ENCODE results near the gene LDLRAD3. TPM values are rescaled to one million over a fixed set of nuclear protein-coding genes. Genes with fewer than 3 reads are reported as not detected.

Gene LDLRAD3
- total RNA-seq, 1 experiment from 2014 or later, result 15.3 TPM

DNA sequence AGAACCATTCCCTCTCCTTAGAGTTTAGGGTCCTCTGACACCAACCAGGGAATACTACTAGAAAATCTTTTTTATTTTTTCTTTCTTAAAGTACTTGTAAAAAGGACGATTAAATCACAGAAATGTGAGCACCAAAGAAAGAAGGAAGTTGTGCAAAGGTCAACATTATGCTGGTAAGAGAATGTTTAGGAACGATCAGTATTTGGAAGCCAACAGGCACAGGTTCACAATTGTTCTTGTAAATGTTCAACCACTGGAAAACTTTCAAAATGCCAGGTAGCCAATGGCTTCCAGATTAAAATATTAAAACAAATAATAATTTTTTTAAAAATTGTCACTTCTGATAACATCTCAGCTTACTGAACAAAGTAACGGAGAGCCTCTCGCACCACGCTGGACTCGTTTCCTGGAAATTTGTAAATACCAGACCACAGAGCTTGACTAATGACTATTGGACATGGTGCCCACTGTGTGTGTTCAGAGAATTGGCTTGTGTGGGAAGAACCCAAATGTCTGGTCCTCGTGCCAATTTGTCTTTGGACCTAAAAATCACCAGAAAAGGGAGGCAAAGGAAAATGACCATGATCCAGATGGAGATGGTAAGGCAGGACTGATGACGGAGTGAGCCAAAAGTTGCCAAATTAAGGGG is 324.6 kb downstream of the LDLRAD3 start:
- Histone ChIP-seq H3K27me3 (ENCODE audit: low read length) (no peaks in the 10 kb centered on the region), H3K9ac (ENCODE audit: low read length) (no peak overlapping the region), H3K4me2 (ENCODE audit: low read length) (no peak overlapping the region), H3F3A (ENCODE audit: low read length, unreplicated experiment) (no peaks in the 10 kb centered on the region), H3K27ac (ENCODE audit: low read length) (no peak overlapping the region), H3K36me3 (ENCODE audit: low read depth, low read length) (no peaks in the 10 kb centered on the region), H3K4me3 (ENCODE audit: low read length) (no peak overlapping the region), H4K20me1 (ENCODE audit: low read length) (no peaks in the 10 kb centered on the region), H2AFZ (ENCODE audit: low read length) (no peak overlapping the region), H3K79me2 (ENCODE audit: low read length) (no peaks in the 10 kb centered on the region), H3K4me1 (ENCODE audit: insufficient read depth, low read length) (no peaks in the 10 kb centered on the region), H3K9me3 (ENCODE audit: low read length) (no peaks in the 10 kb centered on the region), H3K9me2 (replicated peaks; ENCODE audit: low read length) (no peaks in the 10 kb centered on the region)
- BruUV-seq (replicated peaks), result no TSS peak
- ATAC-seq (no peak), DNase-seq (no peak)
- ChIA-PET POLR2A (ENCODE audit: unreplicated experiment) (no interaction called here), CTCF (interaction anchor here (0.6 kb wide), 1 partner anchor 106 kb away, joined by 4 read pairs; no protein-coding TSS in a partner anchor)
- intact Hi-C loops (cut with micrococcal nuclease), result loop anchor here (5.0 kb wide), 3 partner anchors 231 to 806 kb away; no protein-coding TSS in a partner anchor
- TF ChIP-seq, protein P1, sequence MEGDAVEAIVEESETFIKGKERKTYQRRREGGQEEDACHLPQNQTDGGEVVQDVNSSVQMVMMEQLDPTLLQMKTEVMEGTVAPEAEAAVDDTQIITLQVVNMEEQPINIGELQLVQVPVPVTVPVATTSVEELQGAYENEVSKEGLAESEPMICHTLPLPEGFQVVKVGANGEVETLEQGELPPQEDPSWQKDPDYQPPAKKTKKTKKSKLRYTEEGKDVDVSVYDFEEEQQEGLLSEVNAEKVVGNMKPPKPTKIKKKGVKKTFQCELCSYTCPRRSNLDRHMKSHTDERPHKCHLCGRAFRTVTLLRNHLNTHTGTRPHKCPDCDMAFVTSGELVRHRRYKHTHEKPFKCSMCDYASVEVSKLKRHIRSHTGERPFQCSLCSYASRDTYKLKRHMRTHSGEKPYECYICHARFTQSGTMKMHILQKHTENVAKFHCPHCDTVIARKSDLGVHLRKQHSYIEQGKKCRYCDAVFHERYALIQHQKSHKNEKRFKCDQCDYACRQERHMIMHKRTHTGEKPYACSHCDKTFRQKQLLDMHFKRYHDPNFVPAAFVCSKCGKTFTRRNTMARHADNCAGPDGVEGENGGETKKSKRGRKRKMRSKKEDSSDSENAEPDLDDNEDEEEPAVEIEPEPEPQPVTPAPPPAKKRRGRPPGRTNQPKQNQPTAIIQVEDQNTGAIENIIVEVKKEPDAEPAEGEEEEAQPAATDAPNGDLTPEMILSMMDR (conservative IDR thresholded peaks at IDR 0.05; ENCODE audit: low read depth, low read length), result no peak
- no peak for TF ChIP-seq EZH2 (IDR thresholded peaks at IDR 0.05; ENCODE audit: low read length, unreplicated experiment)
- TF ChIP-seq EZH2phosphoT487 (IDR thresholded peaks at IDR 0.05; ENCODE audit: borderline replicate concordance, low read length), result no peak

DNA sequence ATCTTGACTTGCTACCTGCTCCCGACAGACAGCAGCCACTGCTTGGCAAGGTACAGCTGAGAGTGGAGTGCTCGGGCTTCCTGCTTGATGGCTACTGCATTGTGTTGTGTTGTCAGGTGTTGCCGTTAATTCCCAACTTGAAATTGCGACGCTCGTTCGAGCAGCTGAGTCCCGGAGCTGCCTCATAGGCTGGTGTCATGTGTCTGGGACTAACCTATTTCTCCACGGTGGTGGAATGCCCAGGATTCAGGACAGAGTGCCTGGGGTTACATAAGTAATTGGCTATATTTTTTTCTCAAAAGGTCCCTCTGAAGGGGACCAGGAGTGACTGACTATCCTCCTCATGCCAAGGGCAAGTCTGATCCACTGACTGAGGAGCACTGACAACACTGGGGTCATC is 326.8 kb downstream of the LDLRAD3 start:
- ChIA-PET POLR2A (ENCODE audit: unreplicated experiment) (no interaction called here), CTCF (no interaction called here)
- H2AFZ ChIP-seq (ENCODE audit: low read length), result no peak overlapping the region
- no peak for TF ChIP-seq EZH2phosphoT487 (IDR thresholded peaks at IDR 0.05; ENCODE audit: borderline replicate concordance, low read length)
- TF ChIP-seq, protein P1 (conservative IDR thresholded peaks at IDR 0.05; ENCODE audit: low read depth, low read length), result no peak
- TF ChIP-seq EZH2 (IDR thresholded peaks at IDR 0.05; ENCODE audit: low read length, unreplicated experiment), result no peak
- H4K20me1 ChIP-seq (ENCODE audit: low read length), result no peaks in the 10 kb centered on the region
- no peaks in the 10 kb centered on the region for H3F3A ChIP-seq (ENCODE audit: low read length, unreplicated experiment)
- H3K9ac ChIP-seq (ENCODE audit: low read length), result no peak overlapping the region
- BruUV-seq (replicated peaks), result no TSS peak
- no peaks in the 10 kb centered on the region for H3K9me2 ChIP-seq (replicated peaks; ENCODE audit: low read length)
- no peak overlapping the region for H3K27ac ChIP-seq (ENCODE audit: low read length)
- intact Hi-C loops (cut with micrococcal nuclease), result no loop called here
- H3K9me3 ChIP-seq (ENCODE audit: low read length), result no peaks in the 10 kb centered on the region
- no peaks in the 10 kb centered on the region for H3K27me3 ChIP-seq (ENCODE audit: low read length)
- no peak overlapping the region for H3K4me3 ChIP-seq (ENCODE audit: low read length)
- DNase-seq, result no peak
- H3K36me3 ChIP-seq (ENCODE audit: low read depth, low read length), result no peaks in the 10 kb centered on the region
- H3K4me2 ChIP-seq (ENCODE audit: low read length), result no peak overlapping the region
- ATAC-seq, result no peak
- no peaks in the 10 kb centered on the region for H3K4me1 ChIP-seq (ENCODE audit: insufficient read depth, low read length)
- no peaks in the 10 kb centered on the region for H3K79me2 ChIP-seq (ENCODE audit: low read length)

DNA sequence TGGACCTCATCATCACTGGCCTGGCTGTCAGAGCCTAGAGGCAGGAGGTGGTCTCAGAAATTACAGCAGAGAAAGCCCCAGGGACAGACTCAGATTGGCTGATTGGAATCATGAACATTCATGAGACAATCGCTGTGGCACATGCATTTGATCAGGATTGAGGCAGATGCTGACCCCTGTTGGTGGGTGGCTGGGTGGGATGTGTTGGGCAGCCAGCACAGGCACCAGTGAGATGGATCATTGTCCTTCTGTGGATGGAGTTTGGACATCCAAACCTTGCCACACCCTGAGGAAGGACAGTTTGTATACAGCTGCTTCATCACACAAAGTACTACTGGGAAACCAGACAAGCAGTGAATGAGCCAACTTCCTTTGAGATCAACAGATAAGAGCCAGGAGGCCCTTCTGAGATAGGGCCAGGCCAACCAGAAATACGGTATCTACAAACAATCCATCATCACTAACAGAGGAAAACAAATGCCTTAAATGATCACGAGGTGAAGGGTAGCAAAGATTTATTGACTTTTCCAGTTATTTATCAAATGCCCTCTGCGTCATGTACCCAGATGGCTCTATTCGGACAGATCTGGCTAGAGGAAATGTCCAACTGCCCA is 328.0 kb downstream of the LDLRAD3 start:
- Histone ChIP-seq H3K4me3 (ENCODE audit: low read length) (no peak overlapping the region), H3K9ac (ENCODE audit: low read length) (no peak overlapping the region), H3K4me2 (ENCODE audit: low read length) (no peak overlapping the region), H3K27me3 (ENCODE audit: low read length) (no peaks in the 10 kb centered on the region), H2AFZ (ENCODE audit: low read length) (no peak overlapping the region), H3K27ac (ENCODE audit: low read length) (no peak overlapping the region), H3K79me2 (ENCODE audit: low read length) (no peaks in the 10 kb centered on the region), H3K4me1 (ENCODE audit: insufficient read depth, low read length) (no peaks in the 10 kb centered on the region), H3K36me3 (ENCODE audit: low read depth, low read length) (no peaks in the 10 kb centered on the region), H3K9me2 (replicated peaks; ENCODE audit: low read length) (no peaks in the 10 kb centered on the region), H4K20me1 (ENCODE audit: low read length) (no peaks in the 10 kb centered on the region), H3K9me3 (ENCODE audit: low read length) (no peaks in the 10 kb centered on the region), H3F3A (ENCODE audit: low read length, unreplicated experiment) (no peaks in the 10 kb centered on the region)
- ChIA-PET POLR2A (ENCODE audit: unreplicated experiment) (no interaction called here), CTCF (no interaction called here)
- ATAC-seq (no peak), DNase-seq (peak; percentile 20)
- intact Hi-C loops (cut with micrococcal nuclease), result no loop called here
- BruUV-seq (replicated peaks), result no TSS peak
- no peak for TF ChIP-seq EZH2 (IDR thresholded peaks at IDR 0.05; ENCODE audit: low read length, unreplicated experiment)
- no peak for TF ChIP-seq EZH2phosphoT487 (IDR thresholded peaks at IDR 0.05; ENCODE audit: borderline replicate concordance, low read length)
- TF ChIP-seq, protein P1 (conservative IDR thresholded peaks at IDR 0.05; ENCODE audit: low read depth, low read length), result peak; percentile 20; the same call in 1 of the 2 replicates

All from PC-3 (cell line).